ENCODE results near the gene SIVA1.

SIVA1 gene

DNA sequence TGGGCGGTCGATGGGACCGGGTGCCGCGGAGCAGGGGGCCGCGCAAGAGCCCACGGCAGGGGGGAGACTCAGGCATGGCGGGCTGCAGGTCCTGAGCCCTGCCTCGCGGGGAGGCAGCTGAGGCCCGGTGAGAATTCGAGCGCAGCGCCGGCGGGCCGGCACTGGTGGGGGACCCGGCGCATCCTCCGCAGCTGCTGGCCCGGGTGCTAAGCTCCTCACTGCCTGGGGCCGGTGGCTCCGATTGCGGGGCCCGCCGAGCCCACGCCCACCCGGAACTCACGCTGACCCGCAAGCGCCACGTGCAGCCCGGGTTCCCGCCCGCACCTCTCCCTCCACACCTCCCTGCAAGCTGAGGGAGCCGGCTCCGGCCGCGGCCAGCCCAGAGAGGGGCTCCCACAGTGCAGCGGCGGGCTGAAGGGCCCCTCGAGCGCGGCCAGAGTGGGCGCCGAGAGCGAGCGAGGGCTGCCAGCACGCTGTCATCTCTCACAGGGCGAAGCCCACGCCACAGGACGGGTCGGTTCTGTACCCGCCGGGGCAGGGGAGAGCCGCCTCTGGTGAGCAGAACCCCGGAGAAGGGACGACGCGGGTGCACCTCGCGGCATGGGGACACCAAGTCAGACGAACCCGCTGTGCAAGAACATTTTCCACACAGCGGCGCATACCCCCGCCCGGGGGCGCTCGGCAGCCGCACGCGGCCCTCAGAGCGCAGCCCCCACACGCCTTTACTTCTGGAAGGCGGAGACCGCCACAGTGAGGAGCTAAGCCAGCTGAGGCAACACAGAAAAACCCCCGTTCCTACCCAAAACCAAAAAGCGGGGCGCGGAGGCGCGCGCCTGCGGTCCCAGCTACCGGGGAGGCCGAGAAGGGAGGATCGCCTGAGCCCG, 1.2 kb upstream of the SIVA1 start:
- no peak for DNase-seq

DNA sequence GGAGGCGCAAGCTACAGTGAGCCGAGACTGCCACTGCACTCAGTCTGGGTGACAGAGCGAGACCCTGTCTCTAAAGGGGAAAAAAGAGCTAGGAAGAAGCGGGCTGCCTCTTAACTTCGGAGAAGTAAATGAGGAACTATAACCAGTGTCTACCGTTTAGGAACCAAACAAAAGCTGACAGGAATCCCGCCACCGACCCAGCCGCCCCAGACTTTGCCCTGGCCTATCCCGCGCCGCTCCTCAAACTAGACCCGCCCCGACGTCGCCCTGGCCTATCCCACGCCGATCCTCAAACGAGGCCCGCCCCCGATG, 568 bp upstream of the SIVA1 start:
- no peak for DNase-seq

DNA sequence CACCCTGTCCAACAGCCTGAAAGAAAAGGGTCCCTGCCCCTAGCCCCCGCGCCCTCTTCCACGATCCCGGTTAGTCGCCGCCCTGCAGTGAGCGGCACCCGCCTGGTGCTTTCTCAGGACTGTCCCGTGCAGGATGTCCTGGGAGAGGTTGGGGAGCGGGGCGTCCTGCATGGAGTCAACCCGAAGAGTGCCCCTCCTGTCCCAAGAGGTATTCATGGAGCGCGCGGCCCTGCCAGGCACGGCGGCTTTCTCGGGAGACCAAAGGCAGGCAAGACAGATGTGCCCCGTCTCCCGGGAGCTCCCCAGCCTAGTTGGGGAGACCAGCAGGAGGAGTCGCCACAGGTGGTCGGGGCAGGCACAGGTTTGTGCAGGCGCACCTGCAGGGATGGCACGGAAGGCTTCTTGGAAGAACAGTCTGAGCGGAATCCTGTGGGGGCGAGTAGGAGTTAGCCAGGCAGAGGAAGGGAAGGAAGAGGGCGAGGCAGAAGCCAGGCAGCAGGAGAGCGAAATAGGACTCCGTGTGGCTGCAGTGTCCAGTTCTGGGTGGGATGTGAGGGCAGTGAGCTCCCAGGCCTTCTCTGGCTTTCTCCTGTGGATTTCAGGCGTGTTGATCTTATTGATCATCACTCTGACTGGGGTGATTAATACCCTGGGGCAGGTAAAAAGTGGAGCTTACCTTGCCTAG, 723 bp downstream of the SIVA1 start:
- no peak for DNase-seq

DNA sequence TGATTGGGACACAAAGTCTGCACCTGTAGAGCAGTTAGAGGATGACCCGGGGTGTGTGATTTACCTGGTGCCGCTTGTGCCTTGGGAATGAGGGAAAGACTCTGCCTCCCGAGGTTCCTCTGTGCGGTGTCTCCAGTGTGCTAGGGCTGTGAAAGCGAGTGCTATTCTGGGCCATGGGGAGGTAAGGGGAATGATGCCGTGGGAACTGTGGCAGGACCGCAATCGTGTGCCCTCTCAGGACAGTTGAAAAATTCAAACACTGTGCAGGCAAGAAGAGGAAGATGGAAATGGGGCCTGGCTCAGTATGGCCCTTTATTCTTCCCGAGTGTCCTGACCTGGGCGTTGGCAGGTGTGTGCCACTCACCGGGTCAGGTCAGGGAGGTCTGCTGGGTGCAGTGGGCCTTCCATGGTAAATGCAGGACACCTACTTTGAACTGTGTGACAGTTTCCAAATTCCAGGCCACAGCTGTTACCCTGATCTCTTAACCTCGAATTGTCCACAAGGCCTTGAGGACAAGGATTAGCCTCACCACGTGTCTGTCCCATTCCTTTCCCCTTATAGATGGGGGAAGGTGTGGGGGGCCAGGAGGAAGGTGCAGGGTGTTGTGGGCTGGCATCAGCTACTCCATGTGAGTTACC, 1.4 kb downstream of the SIVA1 start:
- no peak for DNase-seq

DNA sequence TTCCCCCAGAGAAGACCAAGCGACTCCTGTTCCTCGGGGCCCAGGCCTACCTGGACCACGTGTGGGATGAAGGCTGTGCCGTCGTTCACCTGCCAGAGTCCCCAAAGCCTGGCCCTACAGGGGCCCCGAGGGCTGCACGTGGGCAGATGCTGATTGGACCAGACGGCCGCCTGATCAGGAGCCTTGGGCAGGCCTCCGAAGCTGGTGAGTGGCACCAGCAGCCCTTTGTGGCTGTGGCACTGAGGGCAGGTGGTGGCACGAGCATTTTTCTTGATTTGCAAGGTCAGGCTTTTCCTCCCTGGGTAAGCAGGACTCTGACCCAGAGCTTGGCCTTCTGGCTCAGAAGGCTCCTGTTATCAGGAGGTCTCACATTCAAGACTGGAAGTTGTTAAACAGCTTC, 2.7 kb downstream of the SIVA1 start:
- no peak for DNase-seq

DNA sequence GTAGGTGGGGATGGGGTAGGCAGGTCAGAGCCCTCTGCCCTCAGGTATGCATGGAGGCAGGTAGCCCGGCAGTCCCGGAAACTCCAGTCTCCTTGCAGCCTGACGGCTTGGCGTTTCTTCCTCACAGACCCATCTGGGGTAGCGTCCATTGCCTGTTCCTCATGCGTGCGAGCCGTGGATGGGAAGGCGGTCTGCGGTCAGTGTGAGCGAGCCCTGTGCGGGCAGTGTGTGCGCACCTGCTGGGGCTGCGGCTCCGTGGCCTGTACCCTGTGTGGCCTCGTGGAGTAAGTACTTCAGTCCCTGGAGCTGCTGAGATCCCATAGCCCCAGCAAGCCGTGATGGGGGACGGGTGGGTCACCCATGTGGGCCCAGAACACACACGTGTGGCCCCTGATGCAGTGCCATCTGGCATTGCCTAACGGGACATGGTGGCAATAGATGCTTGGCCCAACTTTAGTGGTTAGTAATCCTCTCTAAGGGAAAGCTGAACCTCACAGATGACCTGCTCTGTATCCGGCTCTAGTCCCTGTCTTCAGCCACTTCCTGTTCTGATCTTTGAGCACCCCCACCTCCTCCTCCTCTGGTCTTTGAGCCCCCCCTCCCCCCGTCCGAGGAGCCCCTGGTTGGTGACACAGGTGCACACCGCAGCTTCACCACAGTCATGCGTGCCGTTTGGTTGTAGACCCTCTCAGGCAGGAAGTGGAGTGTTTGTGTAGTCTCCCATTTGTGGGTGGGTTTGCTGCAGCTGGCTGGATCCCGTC, 3.7 kb downstream of the SIVA1 start:
- DNase-seq: no peak

DNA sequence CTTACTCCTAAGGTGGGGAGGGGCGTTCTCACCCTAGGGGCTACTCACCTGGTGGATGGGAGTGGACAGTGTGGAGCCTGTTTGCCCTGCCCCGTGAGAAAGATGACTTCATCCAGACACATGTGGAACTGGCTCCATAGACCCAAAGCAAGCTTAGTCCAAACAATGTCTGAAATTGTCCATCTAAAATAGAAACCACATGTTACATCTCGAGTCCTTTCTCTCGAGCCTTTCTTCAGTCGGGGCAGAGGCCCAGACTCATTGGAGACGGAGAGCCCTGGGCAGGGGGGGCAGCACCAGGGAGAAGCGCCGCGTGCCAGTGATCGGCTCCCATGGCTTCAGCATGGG, 4.3 kb downstream of the SIVA1 start:
- no peak for DNase-seq

DNA sequence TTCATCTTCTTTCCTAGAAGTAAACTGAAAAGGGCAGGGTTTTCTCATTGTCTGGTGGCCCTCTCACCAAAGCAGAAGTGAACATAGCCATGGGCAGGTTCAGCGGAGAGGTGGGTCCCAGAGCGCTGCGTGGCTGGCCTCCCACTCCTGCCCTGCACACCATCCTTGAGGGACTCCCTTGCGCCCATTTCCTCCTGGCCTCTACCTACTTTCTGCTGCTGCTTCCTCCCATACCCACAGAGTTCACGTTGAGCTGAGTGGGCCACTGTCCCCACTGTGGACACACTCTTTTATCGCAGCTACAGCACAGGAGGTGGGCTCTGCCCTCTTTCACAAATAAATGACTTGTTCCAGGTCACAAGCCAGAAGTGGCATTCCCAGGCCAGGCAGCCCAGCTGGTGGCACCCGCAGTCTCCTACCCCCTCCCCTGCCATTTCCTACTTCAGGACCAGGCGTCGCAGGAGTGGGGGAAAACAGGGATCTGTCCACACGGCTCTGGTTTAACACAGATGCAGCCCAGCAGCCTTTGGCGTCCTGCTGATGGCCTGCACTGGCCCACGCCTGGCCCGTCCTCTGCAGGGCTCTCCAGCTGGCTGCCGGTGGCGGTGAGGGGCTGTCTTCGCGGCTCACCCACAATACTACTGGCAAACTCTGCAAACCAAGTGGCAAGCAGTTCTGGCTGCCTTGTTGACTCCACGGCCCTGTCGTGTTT, 4.9 kb downstream of the SIVA1 start:
- no peak for DNase-seq

DNA sequence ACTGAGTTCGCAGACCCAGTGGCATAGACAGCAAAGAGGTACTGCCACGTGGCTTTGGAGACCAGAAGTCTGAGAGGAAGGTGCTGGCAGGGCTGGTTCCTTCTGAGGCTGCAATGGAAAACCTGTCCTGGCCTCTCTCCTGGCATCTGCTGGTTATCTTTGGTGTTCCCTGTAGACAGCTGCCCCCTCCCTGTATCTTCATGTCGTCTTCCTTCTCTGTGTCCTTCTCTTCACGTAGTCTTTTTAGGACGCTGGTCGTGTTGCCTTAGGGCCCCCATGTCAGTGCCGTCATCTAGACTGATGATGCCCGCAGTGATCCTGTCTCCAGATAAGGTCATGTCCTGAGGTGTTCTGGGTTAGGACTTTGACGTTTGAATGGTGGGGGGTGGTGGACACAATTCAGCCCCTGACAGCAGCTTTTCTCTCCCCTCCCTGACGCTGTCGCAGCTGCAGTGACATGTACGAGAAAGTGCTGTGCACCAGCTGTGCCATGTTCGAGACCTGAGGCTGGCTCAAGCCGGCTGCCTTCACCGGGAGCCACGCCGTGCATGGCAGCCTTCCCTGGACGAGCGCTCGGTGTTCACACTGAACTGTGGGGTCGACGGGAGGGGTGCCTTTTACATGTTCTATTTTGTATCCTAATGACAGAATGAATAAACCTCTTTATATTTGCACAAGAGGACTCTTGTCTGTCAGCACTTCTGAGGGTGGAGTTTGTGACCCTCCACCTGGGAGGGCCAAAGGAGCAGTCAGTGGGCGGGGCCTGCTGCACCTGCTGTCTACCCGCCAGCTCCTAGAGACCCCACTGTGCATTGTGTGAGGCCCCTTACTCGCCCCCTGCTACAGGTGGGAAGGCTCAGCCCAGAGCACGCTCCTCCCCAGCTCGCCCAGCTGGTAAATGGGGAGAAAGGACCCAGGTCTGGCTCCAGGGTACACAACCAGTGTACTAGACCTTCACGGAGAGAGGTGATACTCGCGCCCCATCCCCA, 6.3 kb downstream of the SIVA1 start:
- DNase-seq: no peak

DNA sequence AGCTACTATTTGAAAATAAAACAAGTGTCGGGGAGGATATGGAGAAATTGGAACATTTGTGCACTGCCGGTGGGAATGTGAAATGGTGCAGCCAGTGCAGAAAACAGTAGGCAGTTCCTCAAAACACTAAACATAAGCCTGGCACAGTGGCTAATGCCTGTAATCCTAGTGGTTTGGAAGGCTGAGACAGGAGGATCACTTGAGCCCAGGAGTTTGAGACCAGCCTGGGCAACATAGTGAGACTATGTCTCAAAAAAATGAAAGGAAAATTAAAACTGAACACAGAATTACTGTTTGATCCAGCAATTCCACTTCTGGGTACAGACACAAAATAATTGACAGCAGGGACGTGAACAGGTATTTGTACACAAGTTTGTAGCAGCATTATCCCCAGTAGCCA, 12.6 kb downstream of the SIVA1 start:
- DNase-seq: no peak

DNA sequence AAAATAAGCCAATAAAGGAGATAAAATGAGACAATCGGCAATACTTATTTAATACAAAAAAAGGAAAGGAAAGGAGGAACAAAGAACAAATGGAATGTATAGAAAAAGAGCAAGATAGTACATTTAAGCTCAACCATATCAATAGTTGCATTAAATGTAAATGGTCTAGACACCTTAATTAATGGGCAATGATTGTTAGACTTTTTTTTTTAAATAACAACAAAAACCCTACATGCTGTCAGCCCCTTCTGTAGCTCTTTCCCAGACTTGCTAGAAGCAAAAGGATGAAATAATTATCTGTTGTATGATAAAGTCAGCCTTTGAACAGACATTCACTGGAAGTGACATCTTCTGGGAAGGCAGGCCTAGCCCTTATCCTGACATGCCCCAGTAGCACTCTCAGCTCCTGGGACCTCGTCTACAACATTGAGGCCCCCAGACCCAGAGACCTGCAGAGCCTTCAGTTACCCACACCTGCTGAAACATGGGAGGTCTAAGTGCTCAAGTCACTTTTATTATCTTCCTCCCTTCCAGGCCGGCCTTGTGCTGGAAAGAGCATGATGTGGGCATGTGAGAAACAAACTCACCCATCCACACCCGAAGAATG, 13.4 kb downstream of the SIVA1 start:
- DNase-seq: no peak

DNA sequence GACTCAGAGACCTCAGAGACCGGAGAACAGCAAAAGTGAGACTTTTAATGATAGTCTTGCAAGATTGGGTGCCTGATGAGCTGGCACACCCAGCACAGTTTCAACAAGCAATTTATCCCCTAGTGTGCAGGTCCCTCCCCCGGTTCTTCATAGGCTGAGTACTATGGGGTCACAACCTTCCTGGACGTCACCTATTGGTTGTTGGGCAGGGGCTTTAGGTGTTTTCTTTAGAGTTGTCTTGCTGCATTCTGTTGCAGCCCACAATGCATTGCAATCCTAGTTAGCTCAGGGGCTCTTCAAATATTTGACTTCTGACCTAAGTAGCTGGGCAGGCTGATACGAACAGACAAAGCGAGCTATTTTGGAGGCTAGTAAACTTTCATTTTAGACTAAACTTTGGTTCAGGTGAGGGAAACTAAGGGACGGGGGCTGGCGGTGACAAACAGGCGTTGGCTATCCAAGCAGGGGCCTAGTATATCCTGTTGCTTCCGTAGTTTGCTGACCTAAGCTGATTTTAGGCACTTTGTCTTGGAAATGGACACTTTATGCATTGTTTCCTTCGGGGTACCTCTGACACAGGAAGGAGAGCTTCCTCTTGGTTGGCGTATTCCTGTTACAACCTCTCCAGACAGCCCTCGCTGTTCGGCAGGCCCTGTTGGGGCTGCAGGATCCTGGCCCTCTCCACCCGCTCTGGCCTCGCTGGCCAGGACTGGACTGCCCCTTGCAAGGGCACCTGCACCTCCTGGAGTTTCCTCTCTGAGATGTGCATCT, 14.1 kb downstream of the SIVA1 start:
- no peak for DNase-seq

DNA sequence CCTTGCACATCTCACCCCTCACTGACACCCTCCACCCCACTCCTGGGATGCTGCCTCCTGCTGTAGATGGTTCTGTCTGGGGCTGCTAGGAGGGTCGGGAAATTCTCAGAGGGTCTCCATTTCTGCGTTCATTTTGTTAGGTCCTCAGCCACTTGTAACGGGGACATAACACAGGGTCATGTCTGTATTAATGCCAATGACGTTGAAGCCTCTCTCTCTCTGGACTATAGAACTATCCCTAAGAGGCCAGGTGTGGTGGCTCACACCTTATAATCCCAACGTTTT, 14.6 kb downstream of the SIVA1 start:
- no peak for DNase-seq

DNA sequence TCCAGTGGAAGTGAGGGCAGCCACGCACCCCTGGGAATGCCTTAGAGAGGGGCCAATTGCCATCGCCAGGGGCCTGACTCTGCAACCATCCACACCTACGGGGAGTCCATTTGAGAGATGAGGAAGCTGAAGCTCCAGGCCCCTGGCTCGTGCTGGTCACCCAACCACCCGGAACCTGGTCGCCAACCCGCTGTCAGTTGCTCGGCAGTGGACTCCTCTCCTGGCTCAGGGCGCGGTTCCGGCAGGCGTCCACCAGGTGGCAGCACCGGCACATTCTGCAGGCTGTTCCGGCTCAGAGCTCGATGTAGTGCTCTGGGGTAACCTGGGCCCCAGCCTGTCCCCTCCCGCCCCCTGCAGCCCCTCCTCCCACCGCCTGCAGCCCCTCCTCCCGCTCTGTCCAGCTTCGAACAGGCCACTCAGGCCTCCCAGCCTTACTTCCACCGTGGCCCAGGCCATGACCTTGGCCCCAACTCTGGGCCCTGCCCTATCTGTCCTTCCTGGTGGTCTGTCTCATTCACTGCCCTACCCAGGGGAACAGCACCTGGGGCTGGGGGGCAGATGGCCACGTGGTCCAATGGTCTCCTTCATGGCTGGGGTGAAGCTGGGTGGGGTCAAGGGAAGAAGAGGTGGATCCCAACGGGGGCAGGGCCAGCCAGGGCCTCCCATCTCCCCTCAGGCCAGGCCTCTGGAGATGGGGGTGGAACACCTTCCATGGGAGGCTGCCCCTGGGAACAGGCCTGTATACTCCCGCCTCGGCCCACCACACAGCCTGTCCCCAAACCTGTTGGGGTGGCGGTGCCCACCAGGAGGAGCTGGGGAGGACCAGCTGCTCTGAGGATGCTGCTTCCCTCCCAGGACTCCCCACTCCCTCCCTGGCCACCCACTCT, 15.7 kb downstream of the SIVA1 start:
- DNase-seq: peak; percentile 91

DNA sequence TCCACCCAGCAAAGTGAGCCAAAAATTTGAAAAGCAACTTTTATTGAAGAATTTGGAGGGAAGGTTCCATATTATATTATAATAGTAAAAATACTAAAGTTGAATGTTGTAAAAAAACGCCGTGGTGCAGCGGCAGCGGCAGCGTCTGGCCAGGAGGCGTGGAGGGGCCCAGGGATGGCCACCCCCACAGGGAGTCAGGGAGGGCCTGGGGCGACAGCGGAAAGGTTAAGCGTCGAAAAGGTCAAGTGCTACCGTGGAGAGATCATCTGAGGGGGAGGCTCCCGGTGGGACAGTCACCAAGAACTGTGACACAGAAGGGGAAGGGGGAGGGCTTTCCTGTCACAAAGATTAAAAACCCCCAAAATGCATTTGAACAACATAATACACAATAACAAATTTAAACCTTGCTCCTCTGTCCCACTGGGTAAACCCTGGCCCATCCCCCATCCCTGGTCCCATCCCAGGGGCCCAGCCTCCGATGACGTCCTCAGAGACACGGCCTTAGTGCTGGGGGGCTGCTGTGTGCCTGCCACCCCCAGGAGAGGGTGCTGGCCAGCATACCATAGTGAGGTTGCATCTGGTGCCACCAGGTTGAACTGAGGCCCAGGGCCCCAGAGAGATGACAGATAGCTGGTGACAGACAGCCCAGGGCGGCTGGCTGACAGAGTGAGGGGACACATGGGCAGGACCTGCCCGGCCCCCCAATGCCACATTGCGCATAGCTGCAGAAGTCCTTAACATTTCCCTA, 16.6 kb downstream of the SIVA1 start:
- no peak for DNase-seq

DNA sequence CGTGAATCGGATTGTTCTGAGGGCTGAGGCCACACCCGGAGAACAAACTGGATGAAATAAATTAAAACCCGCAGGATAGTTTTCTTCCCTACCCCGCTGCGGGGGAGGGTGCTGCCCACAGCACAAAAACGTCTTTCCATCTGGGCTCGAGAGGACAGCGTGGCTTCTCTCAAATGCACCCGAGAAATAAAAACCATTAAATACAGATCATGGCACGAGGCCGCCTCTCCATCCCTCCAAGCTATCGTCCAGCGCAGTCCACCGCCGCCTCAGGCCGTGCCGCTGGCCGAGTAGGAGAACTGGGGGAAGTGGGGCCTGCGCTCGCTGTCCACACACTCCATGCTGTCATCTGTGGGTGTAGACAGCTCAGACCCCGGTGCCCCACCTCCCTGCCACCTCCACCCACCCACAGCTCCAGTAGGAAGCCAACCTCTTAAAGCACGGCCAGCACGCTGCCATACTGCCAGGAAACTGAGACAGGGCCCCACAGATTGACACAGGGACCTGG, 17.2 kb downstream of the SIVA1 start:
- DNase-seq: no peak

DNA sequence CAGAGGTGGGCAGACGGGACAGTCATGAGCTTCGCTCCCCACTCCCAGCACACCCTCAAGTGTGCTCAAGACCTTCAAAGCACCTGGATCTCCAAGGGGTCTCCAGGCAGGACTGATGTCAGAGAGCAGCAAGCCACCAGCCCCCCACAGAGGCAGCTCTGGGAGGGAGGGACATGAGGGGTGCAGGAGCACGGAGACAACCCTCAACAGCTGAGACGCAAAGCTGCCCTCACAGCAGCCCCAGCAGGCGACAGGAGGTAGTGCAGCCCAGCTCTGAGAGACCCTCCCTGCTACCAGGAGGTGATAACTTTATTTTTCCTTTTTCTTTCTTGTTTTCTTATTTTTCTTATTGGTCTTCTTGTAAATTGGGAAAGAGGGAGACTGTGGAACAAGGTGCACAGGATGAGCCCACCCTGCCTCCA, 17.9 kb downstream of the SIVA1 start:
- DNase-seq: no peak

DNA sequence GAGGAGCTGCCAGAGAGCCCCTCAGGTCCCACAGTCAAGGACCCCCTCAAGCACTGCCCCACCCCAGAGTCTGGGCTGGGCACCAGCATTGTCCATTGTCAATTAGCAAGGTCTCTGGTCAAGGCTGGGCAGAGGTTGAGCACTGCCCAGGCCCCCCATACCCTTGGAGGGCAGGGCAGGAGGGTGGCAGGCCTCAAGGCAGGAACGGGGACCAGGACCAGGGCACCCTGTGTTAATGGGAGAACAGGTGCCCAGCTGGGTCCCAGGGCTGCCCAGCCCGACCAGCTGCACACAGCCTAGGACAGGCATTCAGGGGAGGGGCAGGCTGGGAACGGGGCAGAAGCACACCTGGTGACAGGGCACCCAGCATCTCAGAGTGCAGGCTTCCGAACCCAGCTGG, 18.4 kb downstream of the SIVA1 start:
- no peak for DNase-seq

Data from CD4-positive, alpha-beta T cell treated with Interleukin-12 subunit alpha and Interleukin-12 subunit beta, for 1 hour (primary cell).